ENCODE results near the gene ATRNL1. TPM values are rescaled to one million over a fixed set of nuclear protein-coding genes. Genes with fewer than 3 reads are reported as not detected.

ATRNL1 gene
- total RNA-seq, 4 donors from 2014 or later = 4.4 to 18.4 (median 14.4) TPM

DNA sequence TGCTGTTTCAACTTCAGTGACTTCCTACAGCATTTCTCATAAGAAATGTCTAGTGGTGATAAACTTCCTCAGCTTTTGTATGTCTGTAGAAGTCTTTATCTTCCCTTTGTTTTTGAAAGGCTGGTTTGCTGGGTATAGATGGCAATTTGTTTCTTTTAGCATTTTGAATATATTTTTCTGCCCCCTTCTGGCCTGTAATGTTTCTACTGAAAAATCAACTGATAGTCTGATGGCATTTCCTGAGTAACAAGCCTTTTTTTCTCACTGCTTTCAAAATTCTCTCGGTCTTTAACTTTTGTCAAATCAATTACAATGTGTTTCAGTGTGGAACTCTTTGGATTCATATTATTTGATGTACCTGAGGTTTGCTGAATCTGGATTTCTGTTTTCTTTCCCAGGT lies 487.1 kb downstream of the ATRNL1 start:
- Histone ChIP-seq H3K27ac (no peak overlapping the region), H3K4me1 (no peaks in the 10 kb centered on the region), H3K4me3 (no peak overlapping the region), H3K9me3 (no peaks in the 10 kb centered on the region), H3K27me3 (no peaks in the 10 kb centered on the region), H3K36me3 (no peaks in the 10 kb centered on the region)
- WGBS, 2 donors (ENCODE audit: low coverage in 1 of 2) = 74% methylated on average over 1 of the region's 1 CpG; no CpG with 5 or more reads in 1 of the 2 donors
- intact Hi-C loops (cut with DNase I; ENCODE audit: low total_unique reads) = no loop called here
- no peak for TF ChIP-seq POLR2AphosphoS5 (IDR thresholded peaks at IDR 0.05)
- DNase-seq = no peak
- in situ Hi-C loops (cut with MboI; ENCODE audit: low pct_ligation_motif_present in 1 of 4, low pct_unique_long_range_greater_than_20kb in 1 of 4, low sequenced_read_pairs in 3 of 4) = no loop called here

GRCh38 chr10:115593060-115593459 lies 499.9 kb downstream of the ATRNL1 start:
- TF ChIP-seq EP300 (IDR thresholded peaks at IDR 0.05; ENCODE audit: low read depth) (no peak), POLR2A (IDR thresholded peaks at IDR 0.05) (no peak), POLR2AphosphoS5 (IDR thresholded peaks at IDR 0.05) (no peak)
- no peak for DNase-seq
- Histone ChIP-seq H3K36me3 (no peaks in the 10 kb centered on the region), H3K4me1 (no peaks in the 10 kb centered on the region), H3K27me3 (no peaks in the 10 kb centered on the region), H3K9me3 (peaks cover 0 to 9% of the 10 kb centered on the region in 2 donors), H3K4me3 (no peak overlapping the region), H3K27ac (no peak overlapping the region)
- WGBS, 2 donors (ENCODE audit: low coverage in 1 of 2) = 73 to 88% methylated on average over 2 of the region's 2 CpGs
- intact Hi-C loops (cut with DNase I; ENCODE audit: low total_unique reads) (no loop called here), in situ Hi-C loops (cut with MboI; ENCODE audit: low pct_ligation_motif_present in 1 of 4, low pct_unique_long_range_greater_than_20kb in 1 of 4, low sequenced_read_pairs in 3 of 4) (no loop called here)

DNA sequence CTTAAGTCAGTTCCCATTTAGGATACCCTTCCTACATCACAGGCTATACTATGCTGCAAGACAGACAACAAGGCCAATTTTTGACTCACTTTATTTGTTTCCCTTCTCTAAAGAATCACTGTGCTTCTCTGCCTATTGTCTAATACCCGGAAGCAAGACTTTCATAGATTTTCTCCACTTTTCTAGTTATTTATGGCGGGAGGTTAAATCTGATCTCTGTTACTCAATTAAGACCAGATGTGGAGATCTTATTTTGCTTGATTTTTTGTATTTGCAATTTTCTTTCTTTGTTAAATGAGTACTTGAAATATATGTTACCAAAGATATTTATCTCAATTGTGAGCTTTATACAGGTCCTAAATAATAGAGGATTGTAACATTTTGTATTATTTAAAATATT lies 511.5 kb downstream of the ATRNL1 start:
- in situ Hi-C loops (cut with MboI; ENCODE audit: low pct_ligation_motif_present in 1 of 4, low pct_unique_long_range_greater_than_20kb in 1 of 4, low sequenced_read_pairs in 3 of 4) = no loop called here
- no peak for DNase-seq
- Histone ChIP-seq H3K4me3 (no peak overlapping the region), H3K27me3 (no peaks in the 10 kb centered on the region), H3K27ac (no peak overlapping the region), H3K9me3 (no peaks in the 10 kb centered on the region), H3K4me1 (no peaks in the 10 kb centered on the region), H3K36me3 (no peaks in the 10 kb centered on the region)
- no peak for TF ChIP-seq POLR2AphosphoS5 (IDR thresholded peaks at IDR 0.05)
- no peak for TF ChIP-seq POLR2A (IDR thresholded peaks at IDR 0.05)
- TF ChIP-seq, protein P1, sequence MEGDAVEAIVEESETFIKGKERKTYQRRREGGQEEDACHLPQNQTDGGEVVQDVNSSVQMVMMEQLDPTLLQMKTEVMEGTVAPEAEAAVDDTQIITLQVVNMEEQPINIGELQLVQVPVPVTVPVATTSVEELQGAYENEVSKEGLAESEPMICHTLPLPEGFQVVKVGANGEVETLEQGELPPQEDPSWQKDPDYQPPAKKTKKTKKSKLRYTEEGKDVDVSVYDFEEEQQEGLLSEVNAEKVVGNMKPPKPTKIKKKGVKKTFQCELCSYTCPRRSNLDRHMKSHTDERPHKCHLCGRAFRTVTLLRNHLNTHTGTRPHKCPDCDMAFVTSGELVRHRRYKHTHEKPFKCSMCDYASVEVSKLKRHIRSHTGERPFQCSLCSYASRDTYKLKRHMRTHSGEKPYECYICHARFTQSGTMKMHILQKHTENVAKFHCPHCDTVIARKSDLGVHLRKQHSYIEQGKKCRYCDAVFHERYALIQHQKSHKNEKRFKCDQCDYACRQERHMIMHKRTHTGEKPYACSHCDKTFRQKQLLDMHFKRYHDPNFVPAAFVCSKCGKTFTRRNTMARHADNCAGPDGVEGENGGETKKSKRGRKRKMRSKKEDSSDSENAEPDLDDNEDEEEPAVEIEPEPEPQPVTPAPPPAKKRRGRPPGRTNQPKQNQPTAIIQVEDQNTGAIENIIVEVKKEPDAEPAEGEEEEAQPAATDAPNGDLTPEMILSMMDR (IDR thresholded peaks at IDR 0.05) = no peak
- TF ChIP-seq EP300 (IDR thresholded peaks at IDR 0.05; ENCODE audit: low read depth) = no peak
- 69 to 81% methylated on average over 2 of the region's 2 CpGs for WGBS, 2 donors (ENCODE audit: low coverage in 1 of 2)
- intact Hi-C loops (cut with DNase I; ENCODE audit: low total_unique reads) = no loop called here

GRCh38 chr10:115606086-115606485 lies 512.9 kb downstream of the ATRNL1 start:
- no peaks in the 10 kb centered on the region for H3K4me1 ChIP-seq
- no peak overlapping the region for H3K27ac ChIP-seq
- DNase-seq = no peak
- in situ Hi-C loops (cut with MboI; ENCODE audit: low pct_ligation_motif_present in 1 of 4, low pct_unique_long_range_greater_than_20kb in 1 of 4, low sequenced_read_pairs in 3 of 4) = no loop called here
- no peaks in the 10 kb centered on the region for H3K27me3 ChIP-seq
- WGBS, 2 donors (ENCODE audit: low coverage in 1 of 2) = 50 to 53% methylated on average over 1 of the region's 1 CpG
- H3K36me3 ChIP-seq = no peaks in the 10 kb centered on the region
- intact Hi-C loops (cut with DNase I; ENCODE audit: low total_unique reads) = no loop called here
- no peaks in the 10 kb centered on the region for H3K9me3 ChIP-seq
- H3K4me3 ChIP-seq = no peak overlapping the region
- TF ChIP-seq POLR2A (IDR thresholded peaks at IDR 0.05) (no peak), EP300 (IDR thresholded peaks at IDR 0.05; ENCODE audit: low read depth) (no peak), POLR2AphosphoS5 (IDR thresholded peaks at IDR 0.05) (no peak)
- TF ChIP-seq, protein P1 (IDR thresholded peaks at IDR 0.05) = no peak

DNA sequence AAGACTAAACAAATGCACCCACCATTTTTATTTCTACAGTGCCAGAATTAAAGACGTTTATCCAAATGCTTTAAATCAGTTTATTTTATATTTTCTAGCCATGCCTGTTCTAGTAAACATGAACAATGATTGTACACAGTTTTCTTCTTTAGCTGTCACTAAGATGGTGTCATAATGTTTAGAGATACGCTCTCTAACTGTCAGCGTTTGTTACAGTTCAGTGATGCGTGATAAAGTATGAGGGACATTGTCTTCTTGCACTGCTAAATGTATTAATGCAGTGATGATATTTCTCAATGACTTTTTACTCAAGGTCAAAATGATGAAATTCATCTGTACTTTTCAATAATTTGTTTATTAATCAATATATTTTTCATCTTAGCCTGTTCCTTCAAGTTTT lies 513.6 kb downstream of the ATRNL1 start:
- no peak for DNase-seq
- TF ChIP-seq, protein P1 (IDR thresholded peaks at IDR 0.05) = no peak
- TF ChIP-seq EP300 (IDR thresholded peaks at IDR 0.05; ENCODE audit: low read depth) (no peak), POLR2AphosphoS5 (IDR thresholded peaks at IDR 0.05) (no peak), POLR2A (IDR thresholded peaks at IDR 0.05) (no peak)
- Histone ChIP-seq H3K36me3 (no peaks in the 10 kb centered on the region), H3K27ac (no peak overlapping the region), H3K9me3 (no peaks in the 10 kb centered on the region), H3K4me1 (no peaks in the 10 kb centered on the region), H3K27me3 (no peaks in the 10 kb centered on the region), H3K4me3 (no peak overlapping the region)
- intact Hi-C loops (cut with DNase I; ENCODE audit: low total_unique reads) (no loop called here), in situ Hi-C loops (cut with MboI; ENCODE audit: low pct_ligation_motif_present in 1 of 4, low pct_unique_long_range_greater_than_20kb in 1 of 4, low sequenced_read_pairs in 3 of 4) (no loop called here)
- WGBS, 2 donors (ENCODE audit: low coverage in 1 of 2) = 63 to 65% methylated on average over 4 of the region's 4 CpGs
